GM15510 (cell line): ENCODE measurements around the gene AK3.

Experiments used
- POLR2A ChIP-seq: IDR thresholded peaks from 3 replicates; pipeline ENCODE4 v1.6.1; 2011; ENCODE audit warnings: borderline replicate concordance; ENCODE audit not compliant: insufficient read length; ENCODE audit errors: extremely low read depth

AK3 gene

GRCh38 chr9:4740638-4741364 lies at the start of gene AK3:
Gene AK3 (minus strand): TSS chr9:4741202. CDS start chr9:4741087, 115 bp downstream.
- peak; percentile 96 for TF ChIP-seq POLR2A

DNA sequence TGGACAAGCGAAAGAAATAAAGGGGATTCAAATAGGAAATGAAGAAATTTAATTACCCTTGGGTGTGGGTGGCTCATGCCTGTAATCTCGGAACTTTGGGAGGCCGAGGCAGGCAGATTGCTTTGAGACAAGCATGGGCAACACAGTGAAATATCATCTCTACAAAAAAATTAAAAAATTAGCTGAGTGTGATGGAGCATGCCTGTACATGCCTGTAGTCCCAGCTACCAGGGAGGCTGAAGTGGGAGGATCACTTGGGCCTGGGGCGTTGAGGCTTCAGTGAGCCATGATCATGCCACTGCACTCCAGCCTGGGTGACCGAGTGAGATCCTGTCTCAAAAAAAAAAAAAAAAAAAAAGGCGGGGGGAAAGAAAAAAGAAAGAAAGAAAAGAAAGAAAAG lies 47.7 kb upstream of the AK3 start:
- no peak for TF ChIP-seq POLR2A

- no peak for TF ChIP-seq POLR2A
Measured at GRCh38 chr9:4787876-4788275, 46.9 kb upstream of the AK3 start.

- TF ChIP-seq POLR2A, result no peak
Measured at GRCh38 chr9:4786599-4786998, 45.6 kb upstream of the AK3 start.

GRCh38 chr9:4784403-4784802 lies 43.4 kb upstream of the AK3 start:
- TF ChIP-seq POLR2A, result no peak

GRCh38 chr9:4781408-4781807 lies 40.4 kb upstream of the AK3 start:
- no peak for TF ChIP-seq POLR2A

- TF ChIP-seq POLR2A, result no peak
Measured at GRCh38 chr9:4780651-4781050, 39.6 kb upstream of the AK3 start.

DNA sequence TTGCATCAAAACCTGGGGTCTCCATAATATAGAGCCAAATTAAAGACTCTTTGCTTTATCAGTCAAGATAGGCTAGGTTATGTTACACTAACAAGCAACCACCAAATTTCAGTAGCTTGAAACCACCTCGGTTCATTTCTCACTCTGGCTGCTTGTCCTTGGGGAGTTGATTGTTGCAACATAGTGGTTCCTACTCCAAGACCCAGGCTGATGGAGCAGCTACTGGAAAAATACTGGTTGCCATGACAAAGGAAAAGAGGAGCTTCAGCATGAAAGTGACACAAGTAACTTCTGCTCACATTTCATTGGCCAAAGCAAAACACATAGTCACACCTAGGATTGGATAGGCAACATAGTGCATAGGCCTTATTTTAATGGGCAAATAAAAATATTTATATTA lies 33.2 kb upstream of the AK3 start:
- no peak for TF ChIP-seq POLR2A

DNA sequence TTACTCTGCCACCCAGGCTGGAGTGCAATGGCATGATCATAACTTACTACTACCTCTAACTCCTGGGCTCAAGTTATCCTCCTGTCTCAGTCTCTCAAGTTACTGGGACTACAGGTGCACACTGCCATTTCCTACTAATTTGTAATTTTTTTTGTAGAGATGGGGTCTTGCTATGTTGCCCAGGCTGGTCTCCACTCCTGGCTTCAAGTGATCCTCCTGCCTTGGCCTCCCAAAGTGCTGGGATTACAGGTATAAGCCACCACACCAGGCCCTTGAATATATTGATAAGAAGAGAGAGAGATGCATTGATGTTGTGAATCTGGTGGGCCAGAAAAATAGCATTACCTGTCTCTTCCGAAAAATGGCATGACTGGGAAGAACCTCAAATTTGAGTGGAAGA lies 30.8 kb upstream of the AK3 start:
- TF ChIP-seq POLR2A, result no peak

DNA sequence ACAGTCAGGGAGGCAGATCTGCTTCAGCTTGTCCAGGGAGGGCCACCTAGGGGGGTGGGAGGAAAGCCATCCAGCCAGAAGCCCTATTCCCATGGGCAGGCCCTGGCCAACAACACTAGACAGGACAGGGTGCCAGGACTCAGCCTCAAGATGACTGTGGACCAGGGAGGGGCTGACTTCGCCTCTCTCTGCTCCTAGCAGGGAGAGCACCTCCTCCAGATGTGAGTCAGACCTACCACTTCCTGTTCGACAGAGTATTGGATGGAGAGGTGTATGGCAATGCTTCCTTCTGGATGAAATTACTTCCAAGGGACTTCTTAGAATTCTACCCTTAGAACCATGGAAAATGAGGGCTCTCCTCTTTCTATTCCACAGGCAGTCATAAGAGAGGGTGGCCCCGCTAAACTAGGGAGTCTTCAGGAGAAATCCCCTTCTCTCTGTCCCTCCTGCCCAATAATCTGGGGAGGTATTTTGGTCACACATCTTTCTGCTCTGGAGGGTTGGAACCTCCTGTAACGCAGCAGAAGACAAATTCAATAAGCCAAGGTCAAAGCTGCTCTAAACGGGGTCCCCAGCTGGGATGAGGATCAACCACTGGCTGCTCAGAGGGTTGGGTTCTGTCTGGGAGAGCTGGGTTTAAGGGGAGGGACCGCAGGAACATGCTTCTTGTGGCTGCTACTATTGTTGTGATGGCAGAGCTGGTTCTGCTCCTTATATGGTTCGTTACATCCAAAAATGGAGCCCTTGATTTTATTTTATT lies 28.5 kb upstream of the AK3 start:
- no peak for TF ChIP-seq POLR2A

DNA sequence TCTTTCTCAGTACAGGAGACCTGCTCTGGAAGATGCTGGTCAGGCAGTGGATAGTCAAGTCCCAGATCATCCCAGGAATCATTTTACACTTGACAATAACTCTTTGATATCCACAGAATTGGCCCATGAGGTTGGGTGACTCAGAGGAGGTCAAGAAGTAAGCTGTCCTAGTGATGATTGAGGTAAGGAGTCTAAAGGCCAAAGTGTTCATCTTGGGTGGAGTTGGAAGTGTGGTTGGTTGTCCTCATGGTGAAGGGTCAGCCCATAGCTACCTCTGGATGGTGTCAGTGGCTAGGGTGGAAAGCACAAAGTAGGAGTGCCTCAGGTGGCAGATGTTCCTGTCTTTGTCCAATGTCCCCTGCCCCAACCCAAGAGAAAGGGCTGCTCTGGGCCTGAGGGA lies 27.7 kb upstream of the AK3 start:
- TF ChIP-seq POLR2A, result no peak

DNA sequence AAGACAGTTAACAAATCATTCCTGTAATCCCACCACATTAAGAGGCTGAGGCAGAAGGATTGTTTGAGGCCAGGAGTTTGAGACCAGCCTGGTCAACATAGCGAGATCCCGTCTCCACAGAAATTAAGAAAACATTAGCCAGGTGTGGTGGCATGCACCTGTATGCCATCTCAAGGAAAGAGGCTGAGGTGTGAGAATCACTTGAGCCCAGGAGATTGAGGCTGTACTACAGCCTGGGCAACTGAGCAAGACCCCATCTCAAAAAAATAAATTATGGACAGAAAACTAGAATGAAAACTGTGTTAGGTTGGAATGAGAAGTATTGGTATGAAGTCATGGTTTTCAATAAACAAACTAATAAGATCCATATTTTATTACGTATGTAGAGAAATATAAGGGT lies 23.0 kb upstream of the AK3 start:
- TF ChIP-seq POLR2A, result no peak

GRCh38 chr9:4762886-4763541 lies 22.0 kb upstream of the AK3 start:
- no peak for TF ChIP-seq POLR2A

- no peak for TF ChIP-seq POLR2A
Measured at GRCh38 chr9:4762108-4762885, 21.3 kb upstream of the AK3 start.

DNA sequence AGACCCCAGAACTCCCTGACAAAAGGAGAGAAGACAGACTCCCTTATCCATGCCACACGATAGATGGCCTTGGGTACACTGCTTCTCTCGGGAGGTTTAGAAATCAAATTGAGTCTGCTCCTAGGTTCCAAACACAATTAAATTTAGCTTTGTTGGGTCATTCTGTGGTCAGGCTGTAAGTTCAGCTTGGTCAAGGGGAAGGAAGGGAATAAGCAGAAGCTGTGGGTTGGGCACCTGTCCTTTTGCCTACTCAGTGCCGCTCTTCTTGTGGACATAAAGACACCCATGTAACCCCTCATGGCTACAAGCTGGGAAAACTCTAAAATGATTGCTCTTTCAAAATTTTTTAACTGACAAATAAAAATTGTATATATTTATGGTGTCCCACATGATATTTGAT lies 19.1 kb upstream of the AK3 start:
- no peak for TF ChIP-seq POLR2A

DNA sequence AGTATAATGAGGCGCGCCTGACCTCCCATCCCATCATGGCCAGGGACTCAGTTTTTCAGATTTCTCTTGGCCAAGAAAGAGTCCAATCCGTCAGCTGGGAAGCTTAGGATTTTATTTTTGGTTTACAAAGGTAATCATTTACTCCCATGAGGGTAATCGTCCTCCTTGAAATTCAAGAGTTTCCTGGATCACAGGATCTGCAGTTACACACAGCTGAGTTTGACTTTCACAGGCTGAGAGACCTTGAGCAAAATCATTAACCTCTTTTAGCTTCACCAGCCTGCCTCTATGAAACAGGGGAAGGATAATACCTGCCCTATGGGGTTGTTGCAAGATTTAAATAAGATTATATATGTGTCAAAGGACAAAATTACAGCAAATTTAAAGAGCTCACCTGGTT lies 15.4 kb upstream of the AK3 start:
- TF ChIP-seq POLR2A, result no peak

GRCh38 chr9:4755026-4755609 lies 14.1 kb upstream of the AK3 start:
- no peak for TF ChIP-seq POLR2A
